Measurements from ENCODE around the gene DYRK1A. TPM values are rescaled to one million over a fixed set of nuclear protein-coding genes. Genes with fewer than 3 reads are reported as not detected.
"Not testable (repeated sequence)": the region's sequence is repeated elsewhere in the genome, so short reads cannot be mapped to it uniquely, and the experiment has no call there.

Gene DYRK1A
- total RNA-seq, 3 donors from 2014 or later = 53.8 to 60.1 (median 56.1) TPM

DNA sequence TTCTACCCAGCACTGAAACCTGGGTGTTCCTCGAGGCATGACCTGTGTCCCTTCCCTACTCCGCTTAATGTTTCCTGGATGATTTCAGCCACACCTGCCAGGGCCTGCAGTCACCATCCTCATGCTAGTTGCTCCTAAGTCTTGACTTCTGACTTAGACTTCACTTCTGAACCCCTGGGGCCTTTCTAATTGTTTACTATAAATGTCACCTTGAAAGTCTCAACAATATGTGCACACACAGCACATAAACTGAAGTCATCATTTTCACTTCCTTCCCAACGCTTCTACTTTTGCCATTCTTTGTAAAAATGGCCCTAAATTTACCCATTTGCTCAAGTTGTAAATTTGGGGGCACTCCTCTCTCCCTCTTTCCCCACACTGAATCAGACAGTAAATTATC lies 141.1 kb downstream of the DYRK1A start:
- Mint-ChIP-seq H3K27me3 (ENCODE audit: low read depth) (no peaks in the 10 kb centered on the region), H3K4me3 (no peak overlapping the region), H3K36me3 (ENCODE audit: insufficient read depth) (peaks cover 50% of the 10 kb centered on the region), H3K4me1 (ENCODE audit: low read depth) (peaks cover 16% of the 10 kb centered on the region), H3K9me3 (no peaks in the 10 kb centered on the region)
- no peak for ATAC-seq
- DNase-seq = no peak

DNA sequence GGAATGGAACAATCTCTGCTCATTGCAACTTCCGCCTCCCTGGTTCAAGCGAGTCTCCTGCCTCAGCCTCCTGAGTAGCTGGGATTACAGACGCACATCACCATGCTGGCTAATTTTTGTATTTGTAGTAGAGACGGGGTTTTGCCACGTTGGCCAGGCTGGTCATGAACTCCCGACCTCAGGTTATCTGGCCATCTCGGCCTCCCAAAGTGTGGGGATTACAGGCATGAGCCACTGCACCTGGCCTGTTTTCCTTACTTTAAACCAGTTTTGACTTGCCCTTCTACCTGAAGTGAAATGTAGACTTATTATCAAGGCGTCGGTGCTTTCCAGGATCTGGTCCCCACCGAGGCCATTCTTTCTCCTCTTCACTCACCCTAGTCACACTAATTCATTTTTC lies 141.8 kb downstream of the DYRK1A start:
- Mint-ChIP-seq H3K4me1 (ENCODE audit: low read depth) (peaks cover 11% of the 10 kb centered on the region), H3K27me3 (ENCODE audit: low read depth) (no peaks in the 10 kb centered on the region), H3K9me3 (no peaks in the 10 kb centered on the region), H3K36me3 (ENCODE audit: insufficient read depth) (peaks cover 48% of the 10 kb centered on the region), H3K4me3 (no peak overlapping the region)
- ATAC-seq (no peak), DNase-seq (no peak)

DNA sequence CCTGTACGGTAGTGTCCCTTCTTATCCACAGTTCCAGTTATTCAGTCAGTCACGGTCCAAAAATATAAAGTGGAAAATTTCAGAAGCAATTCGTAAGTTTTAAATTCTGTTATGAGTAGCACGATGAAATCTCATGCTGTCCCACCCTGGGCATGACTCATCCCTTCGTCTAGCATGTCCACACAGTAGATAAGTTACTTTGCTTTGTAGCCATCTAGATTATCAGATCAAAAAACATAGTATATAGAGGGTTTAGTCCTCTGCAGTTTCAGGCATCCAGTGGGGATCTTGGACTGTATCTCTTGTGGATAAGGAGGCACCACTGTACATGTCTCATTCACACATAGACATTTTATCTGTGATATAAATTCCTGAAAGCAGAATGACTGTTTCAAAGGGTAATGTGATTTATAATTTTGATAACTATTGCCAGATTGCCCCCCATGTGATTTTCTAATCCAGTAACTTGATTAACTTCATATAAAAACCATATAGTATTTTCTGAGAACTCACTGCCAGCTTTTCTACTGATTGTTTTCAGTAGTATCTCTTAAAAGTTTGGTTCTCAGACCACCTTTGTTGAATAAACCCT lies 143.3 kb downstream of the DYRK1A start:
- no peak for ATAC-seq
- Mint-ChIP-seq H3K9me3 (no peaks in the 10 kb centered on the region), H3K36me3 (ENCODE audit: insufficient read depth) (peaks cover 40% of the 10 kb centered on the region)

DNA sequence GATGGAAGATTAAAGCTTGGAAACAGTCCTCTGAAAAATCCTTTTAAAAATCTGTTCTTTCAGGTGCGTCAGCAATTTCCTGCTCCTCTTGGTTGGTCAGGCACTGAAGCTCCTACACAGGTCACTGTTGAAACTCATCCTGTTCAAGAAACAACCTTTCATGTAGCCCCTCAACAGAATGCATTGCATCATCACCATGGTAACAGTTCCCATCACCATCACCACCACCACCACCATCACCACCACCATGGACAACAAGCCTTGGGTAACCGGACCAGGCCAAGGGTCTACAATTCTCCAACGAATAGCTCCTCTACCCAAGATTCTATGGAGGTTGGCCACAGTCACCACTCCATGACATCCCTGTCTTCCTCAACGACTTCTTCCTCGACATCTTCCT lies 145.3 kb downstream of the DYRK1A start:
- Mint-ChIP-seq H3K4me1 (ENCODE audit: low read depth) (peaks cover 2% of the 10 kb centered on the region), H3K4me3 (no peak overlapping the region), H3K27me3 (ENCODE audit: low read depth) (no peaks in the 10 kb centered on the region), H3K36me3 (ENCODE audit: insufficient read depth) (peaks cover 34% of the 10 kb centered on the region), H3K9me3 (no peaks in the 10 kb centered on the region)
- ATAC-seq = no peak
- no peak for DNase-seq

More for the DNA sequence above, 143.3 kb downstream of the DYRK1A start:
- Mint-ChIP-seq H3K27me3 (ENCODE audit: low read depth) (no peaks in the 10 kb centered on the region), H3K4me3 (no peak overlapping the region), H3K4me1 (ENCODE audit: low read depth) (peaks cover 2% of the 10 kb centered on the region)
- DNase-seq = no peak

DNA sequence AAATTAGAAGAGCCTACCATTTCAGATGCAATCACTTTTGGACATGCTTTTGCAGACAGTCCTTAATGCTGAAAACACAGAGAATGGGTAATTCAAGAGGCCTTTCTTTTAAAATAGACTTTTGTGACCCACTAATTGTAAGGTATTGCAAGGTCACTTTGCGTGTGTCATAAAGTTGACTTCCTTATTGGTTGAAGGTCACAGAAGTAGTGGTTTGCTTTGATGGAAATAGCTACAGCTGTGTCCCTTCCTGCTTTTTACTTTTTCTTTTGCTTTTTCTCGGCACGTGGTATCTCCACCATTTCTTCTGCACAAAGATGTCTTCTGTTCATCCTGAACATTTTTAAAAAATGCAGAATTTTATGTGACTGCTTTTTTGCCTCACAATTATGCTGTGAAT lies 146.8 kb downstream of the DYRK1A start:
- Mint-ChIP-seq H3K4me1 (ENCODE audit: low read depth) (peaks cover 2% of the 10 kb centered on the region), H3K4me3 (no peak overlapping the region), H3K36me3 (ENCODE audit: insufficient read depth) (peaks cover 39% of the 10 kb centered on the region), H3K9me3 (no peaks in the 10 kb centered on the region), H3K27me3 (ENCODE audit: low read depth) (no peaks in the 10 kb centered on the region)
- ATAC-seq (no peak), DNase-seq (no peak)

DNA sequence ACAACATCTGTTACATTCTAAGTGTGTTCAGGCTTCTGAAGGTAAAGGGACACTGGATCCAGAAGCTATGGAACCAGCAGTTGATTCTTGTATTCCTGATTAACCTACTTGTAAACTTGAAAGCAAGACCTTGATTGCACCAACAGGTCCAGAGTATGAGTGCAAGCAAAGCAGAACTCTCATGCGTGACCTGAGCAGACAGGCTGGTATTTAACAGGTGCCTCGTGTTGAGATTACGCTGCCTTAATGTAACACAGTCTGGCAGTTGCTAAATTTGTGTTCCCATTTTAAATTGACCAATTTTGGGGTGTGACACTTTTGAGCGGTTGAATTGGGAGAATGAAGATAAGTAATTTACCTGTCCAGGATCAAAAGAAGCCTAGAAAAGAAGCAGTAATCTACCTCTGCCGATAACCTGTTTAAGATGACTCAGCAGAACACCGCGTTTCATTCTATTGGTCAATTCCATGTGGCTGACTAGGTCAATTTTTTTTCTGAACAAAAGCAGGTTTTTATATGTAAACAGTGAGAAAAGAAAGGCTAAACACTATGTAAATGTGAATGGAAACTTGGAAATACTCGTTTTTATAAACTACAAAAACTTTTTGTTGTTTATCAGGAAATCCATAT lies 147.6 kb downstream of the DYRK1A start:
- no peaks in the 10 kb centered on the region for H3K9me3 Mint-ChIP-seq
- peaks cover 39% of the 10 kb centered on the region for H3K36me3 Mint-ChIP-seq (ENCODE audit: insufficient read depth)
- no peak for DNase-seq
- peaks cover 2% of the 10 kb centered on the region for H3K4me1 Mint-ChIP-seq (ENCODE audit: low read depth)
- ATAC-seq = no peak
- H3K4me3 Mint-ChIP-seq = no peak overlapping the region
- H3K27me3 Mint-ChIP-seq (ENCODE audit: low read depth) = no peaks in the 10 kb centered on the region

DNA sequence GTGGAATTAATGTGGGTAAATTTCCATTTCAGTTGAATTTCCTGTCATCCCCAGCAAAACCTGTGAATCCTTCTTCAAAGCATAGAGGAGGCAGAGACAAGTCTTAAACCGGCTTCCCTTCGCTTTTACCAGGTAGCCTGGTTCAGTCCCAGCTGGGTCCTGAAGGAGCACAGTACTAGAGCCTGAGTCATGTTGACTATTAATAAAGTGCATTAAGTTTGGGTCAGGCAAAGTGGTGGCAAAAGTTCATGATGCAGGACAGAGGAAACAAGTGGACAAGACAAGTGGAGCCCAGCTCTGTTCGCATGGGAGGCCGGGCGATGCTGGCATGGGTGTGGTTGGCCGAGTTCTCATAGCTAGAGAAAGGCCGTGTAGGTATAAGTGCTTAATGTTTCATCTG lies 150.4 kb downstream of the DYRK1A start:
- ATAC-seq (no peak), DNase-seq (no peak)
- no peak overlapping the region for H3K4me3 Mint-ChIP-seq
- H3K36me3 Mint-ChIP-seq (ENCODE audit: insufficient read depth) = peaks cover 20% of the 10 kb centered on the region
- peaks cover 2% of the 10 kb centered on the region for H3K4me1 Mint-ChIP-seq (ENCODE audit: low read depth)
- H3K9me3 Mint-ChIP-seq = no peaks in the 10 kb centered on the region
- H3K27me3 Mint-ChIP-seq (ENCODE audit: low read depth) = no peaks in the 10 kb centered on the region

DNA sequence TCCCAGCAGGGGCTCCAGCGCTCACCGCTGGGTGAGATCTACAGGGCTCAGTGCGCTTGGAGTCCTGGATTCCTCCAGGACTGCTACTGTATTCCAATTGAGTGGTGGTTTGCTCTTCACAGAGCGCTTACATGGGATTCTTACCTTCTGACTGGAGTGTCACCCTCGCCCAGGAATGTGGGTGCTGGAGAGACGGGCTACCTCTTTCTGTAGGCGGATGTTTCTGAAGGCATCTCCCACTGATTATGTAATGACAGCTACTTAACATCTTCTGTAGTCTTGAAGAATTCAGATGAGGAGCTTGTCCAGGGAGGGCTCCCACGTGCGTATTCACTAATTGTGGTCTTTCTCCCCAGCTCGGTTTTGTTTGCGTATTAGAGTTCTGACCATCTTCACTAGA lies 154.2 kb downstream of the DYRK1A start:
- H3K27me3 Mint-ChIP-seq (ENCODE audit: low read depth) = no peaks in the 10 kb centered on the region
- no peak for ATAC-seq
- no peak for DNase-seq
- H3K4me1 Mint-ChIP-seq (ENCODE audit: low read depth) = no peaks in the 10 kb centered on the region
- H3K36me3 Mint-ChIP-seq (ENCODE audit: insufficient read depth) = peaks cover 7% of the 10 kb centered on the region
- no peak overlapping the region for H3K4me3 Mint-ChIP-seq
- H3K9me3 Mint-ChIP-seq = no peaks in the 10 kb centered on the region

DNA sequence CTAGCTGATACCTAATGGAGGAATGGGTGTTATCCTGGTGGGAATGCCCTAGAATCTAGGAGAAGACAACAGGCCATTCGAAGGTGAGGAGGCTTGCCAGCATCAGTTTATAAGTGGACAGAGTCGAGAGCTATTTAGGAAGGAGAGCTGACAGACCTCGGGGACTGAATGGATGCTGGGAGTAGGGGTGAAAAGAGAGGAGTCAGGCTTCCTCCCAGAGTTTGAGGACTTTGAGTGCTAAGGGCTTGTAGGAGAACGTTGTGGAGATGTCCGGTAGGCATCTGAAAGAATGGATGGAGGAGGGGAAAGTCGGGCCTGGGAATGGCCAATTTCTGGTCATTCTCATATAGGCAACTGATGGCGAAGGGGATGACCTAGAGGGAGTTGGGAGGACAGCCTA lies 155.1 kb downstream of the DYRK1A start:
- no peak overlapping the region for H3K4me3 Mint-ChIP-seq
- H3K27me3 Mint-ChIP-seq (ENCODE audit: low read depth) = no peaks in the 10 kb centered on the region
- no peak for DNase-seq
- H3K9me3 Mint-ChIP-seq = no peaks in the 10 kb centered on the region
- no peak for ATAC-seq
- no peaks in the 10 kb centered on the region for H3K4me1 Mint-ChIP-seq (ENCODE audit: low read depth)
- H3K36me3 Mint-ChIP-seq (ENCODE audit: insufficient read depth) = peaks cover 6% of the 10 kb centered on the region

DNA sequence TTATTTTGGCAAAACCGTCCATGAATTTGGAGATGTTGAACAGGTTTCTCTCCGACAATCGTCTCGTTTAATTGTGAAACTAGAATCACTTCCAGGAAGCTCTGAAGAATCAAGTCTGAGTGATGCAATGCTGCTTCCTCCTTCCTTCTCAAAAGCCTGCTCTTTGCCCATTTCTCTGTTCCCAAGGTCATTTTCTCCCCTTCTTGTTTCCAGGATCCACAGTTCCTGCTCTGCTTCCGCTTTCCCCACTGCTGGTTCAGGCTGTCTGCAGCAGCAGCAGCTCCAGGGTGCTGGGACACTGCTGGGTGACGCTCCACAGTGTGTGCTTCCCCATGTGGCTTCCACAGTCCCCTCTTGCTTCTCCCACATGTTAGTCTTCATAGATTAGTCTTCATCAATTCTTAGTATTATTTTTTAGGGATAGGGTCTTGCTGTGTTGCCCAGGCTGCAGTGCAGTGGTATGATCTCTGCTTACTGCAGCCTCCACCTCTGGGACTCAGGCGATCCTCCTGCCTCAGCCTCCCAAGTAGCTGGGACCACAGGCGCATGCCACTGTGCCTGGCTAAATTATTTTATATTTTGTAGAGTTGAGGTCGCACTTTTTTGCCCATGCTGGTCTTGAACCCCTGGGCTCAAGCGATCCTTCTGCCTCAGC lies 156.2 kb downstream of the DYRK1A start:
- no peaks in the 10 kb centered on the region for H3K27me3 Mint-ChIP-seq (ENCODE audit: low read depth)
- ATAC-seq (no peak), DNase-seq (no peak)
- no peaks in the 10 kb centered on the region for H3K4me1 Mint-ChIP-seq (ENCODE audit: low read depth)
- H3K36me3 Mint-ChIP-seq (ENCODE audit: insufficient read depth) = peaks cover 2% of the 10 kb centered on the region
- no peak overlapping the region for H3K4me3 Mint-ChIP-seq
- no peaks in the 10 kb centered on the region for H3K9me3 Mint-ChIP-seq

DNA sequence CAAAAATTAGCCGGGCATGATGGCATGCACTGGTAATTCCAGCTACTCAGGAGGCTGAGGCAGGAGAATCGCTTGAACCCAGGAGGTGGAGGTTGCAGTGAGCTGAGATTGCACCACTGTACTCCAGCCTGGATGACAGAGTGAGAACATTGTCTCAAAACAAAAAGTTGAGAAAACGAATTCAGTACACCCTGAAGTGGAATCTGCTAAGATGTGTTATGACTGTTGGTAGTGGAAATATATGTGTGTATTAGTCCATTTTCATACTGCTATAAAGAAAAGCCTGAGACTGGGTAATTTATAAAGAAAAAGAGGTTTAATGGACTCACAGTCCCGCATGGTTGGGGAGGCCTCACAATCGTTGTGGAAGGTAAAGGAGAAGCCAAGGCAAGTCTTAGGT lies 158.4 kb downstream of the DYRK1A start:
- H3K27me3 Mint-ChIP-seq (ENCODE audit: low read depth); DNase-seq; ATAC-seq; H3K9me3 Mint-ChIP-seq; H3K4me1 Mint-ChIP-seq (ENCODE audit: low read depth); H3K36me3 Mint-ChIP-seq (ENCODE audit: insufficient read depth); H3K4me3 Mint-ChIP-seq: not testable (repeated sequence)

DNA sequence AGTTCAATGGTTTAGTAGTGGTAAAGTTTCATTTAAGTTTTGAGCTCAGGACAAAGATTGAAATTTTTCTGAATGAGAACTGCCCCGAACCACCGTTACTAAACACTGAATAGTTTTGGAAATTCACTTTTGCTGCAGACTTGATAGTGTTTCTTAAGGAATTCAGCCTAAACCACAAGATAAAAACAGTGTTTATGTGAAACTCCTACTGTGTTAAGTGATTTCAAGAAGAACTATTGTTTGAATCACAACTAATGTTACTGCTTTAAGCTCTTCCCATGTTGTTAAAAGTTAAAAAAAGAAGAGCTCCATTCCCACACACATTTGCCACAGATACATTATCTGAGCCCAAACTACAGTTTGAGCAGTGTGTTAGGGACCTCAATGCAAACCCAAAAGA lies 159.2 kb downstream of the DYRK1A start:
- Mint-ChIP-seq H3K4me1 (ENCODE audit: low read depth) (no peaks in the 10 kb centered on the region), H3K27me3 (ENCODE audit: low read depth) (peaks cover 15% of the 10 kb centered on the region), H3K4me3 (no peak overlapping the region), H3K36me3 (ENCODE audit: insufficient read depth) (no peaks in the 10 kb centered on the region), H3K9me3 (no peaks in the 10 kb centered on the region)
- DNase-seq (no peak), ATAC-seq (no peak)

DNA sequence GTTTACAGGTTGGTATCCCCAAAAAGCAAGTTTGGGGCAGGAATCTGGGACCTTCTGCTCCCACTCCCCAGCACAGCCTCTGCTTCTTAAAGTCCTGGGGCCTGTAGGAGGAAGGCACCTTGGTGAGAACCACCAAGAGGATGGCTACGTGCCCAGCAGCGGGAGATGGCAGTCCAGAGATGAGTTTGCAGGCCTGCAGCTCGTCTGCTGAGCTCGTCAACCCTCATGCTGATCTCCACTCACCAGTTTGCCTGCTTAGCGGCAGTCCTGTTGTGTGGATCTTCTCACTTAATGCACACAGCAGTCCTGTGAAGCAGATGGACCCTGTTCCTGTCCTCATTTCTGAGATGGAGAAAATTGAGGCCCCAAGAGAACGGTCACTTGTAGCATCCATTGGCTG lies 160.5 kb downstream of the DYRK1A start:
- no peak for DNase-seq
- Mint-ChIP-seq H3K27me3 (ENCODE audit: low read depth) (peaks cover 24% of the 10 kb centered on the region), H3K4me1 (ENCODE audit: low read depth) (no peaks in the 10 kb centered on the region), H3K36me3 (ENCODE audit: insufficient read depth) (no peaks in the 10 kb centered on the region), H3K9me3 (no peaks in the 10 kb centered on the region), H3K4me3 (no peak overlapping the region)
- no peak for ATAC-seq

DNA sequence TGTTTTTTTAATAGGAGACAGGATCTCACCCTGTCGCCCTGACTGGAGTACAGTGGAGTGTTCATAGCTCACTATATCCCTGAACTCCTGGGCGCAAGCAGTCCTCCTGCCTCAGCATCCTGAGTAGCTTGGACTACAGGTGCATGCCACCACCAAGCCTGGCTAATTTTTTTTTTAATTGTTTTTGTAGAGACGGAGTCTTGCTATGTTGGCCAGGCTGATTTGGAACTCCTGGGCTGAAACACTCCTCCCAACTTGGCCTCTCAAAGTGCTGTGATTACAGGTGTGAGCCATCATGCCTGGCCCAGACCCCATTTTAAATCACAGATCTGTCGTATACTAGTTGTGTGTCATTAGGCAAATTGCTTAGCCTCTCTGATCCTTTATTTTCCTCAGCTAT lies 161.1 kb downstream of the DYRK1A start:
- Mint-ChIP-seq H3K4me1 (ENCODE audit: low read depth) (no peaks in the 10 kb centered on the region), H3K9me3 (no peaks in the 10 kb centered on the region), H3K36me3 (ENCODE audit: insufficient read depth) (no peaks in the 10 kb centered on the region), H3K4me3 (no peak overlapping the region), H3K27me3 (ENCODE audit: low read depth) (peaks cover 30% of the 10 kb centered on the region)
- no peak for DNase-seq
- no peak for ATAC-seq

All from activated T-cell treated with anti-CD3 and anti-CD28 coated beads, Interleukin-2, amount 50 U/mL, for 4 hours (primary cell).